ENCODE measurements around the gene DKK2. TPM values are rescaled to one million over a fixed set of nuclear protein-coding genes. Genes with fewer than 3 reads are reported as not detected.

DKK2 gene
- not detected for total RNA-seq
- 2.7 TPM for polyA plus RNA-seq (2013, experiment 1 of 2)
- 3.8 TPM for polyA plus RNA-seq (2013, experiment 2 of 2)
- long read RNA-seq, experiment 1: 0 reads
- long read RNA-seq, experiment 2: 0 reads
- long read RNA-seq, experiment 3: 0 reads
- long read RNA-seq, experiment 4, partial matches to known transcripts: 0 of 1 reads
- long read RNA-seq, experiment 4, other reads (novel, unspliced or antisense): 1 of 1 reads

- H3K27me3 ChIP-seq (ENCODE audit: control insufficient read depth, insufficient read depth, low read length, poor library complexity, severe bottlenecking): peaks cover 72% of the 10 kb centered on the region
These were observed at the start of gene DKK2 for GRCh38 chr4:107035819-107036583. Gene DKK2 (minus strand): TSS chr4:107036313. CDS start chr4:107035591, 722 bp downstream.

GRCh38 chr4:107077192-107077591 lies 41.1 kb upstream of the DKK2 start:
- Mint-ChIP-seq H3K9me3 (peaks cover 14% of the 10 kb centered on the region), H3K27me3 (ENCODE audit: insufficient read depth) (peaks cover 1% of the 10 kb centered on the region), H3K4me1 (no peaks in the 10 kb centered on the region), H3K4me3 (no peak overlapping the region), H3K36me3 (ENCODE audit: low read depth) (no peaks in the 10 kb centered on the region), H3K27ac (no peak overlapping the region)
- TF ChIP-seq, protein P1, sequence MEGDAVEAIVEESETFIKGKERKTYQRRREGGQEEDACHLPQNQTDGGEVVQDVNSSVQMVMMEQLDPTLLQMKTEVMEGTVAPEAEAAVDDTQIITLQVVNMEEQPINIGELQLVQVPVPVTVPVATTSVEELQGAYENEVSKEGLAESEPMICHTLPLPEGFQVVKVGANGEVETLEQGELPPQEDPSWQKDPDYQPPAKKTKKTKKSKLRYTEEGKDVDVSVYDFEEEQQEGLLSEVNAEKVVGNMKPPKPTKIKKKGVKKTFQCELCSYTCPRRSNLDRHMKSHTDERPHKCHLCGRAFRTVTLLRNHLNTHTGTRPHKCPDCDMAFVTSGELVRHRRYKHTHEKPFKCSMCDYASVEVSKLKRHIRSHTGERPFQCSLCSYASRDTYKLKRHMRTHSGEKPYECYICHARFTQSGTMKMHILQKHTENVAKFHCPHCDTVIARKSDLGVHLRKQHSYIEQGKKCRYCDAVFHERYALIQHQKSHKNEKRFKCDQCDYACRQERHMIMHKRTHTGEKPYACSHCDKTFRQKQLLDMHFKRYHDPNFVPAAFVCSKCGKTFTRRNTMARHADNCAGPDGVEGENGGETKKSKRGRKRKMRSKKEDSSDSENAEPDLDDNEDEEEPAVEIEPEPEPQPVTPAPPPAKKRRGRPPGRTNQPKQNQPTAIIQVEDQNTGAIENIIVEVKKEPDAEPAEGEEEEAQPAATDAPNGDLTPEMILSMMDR (conservative IDR thresholded peaks at IDR 0.05): no peak
- no peak overlapping the region for H3K4me3 ChIP-seq (ENCODE audit: low read length)
- DNase-seq: no peak
- H3K9ac ChIP-seq (ENCODE audit: extremely low read depth, low read length, poor library complexity, severe bottlenecking): no peak overlapping the region
- no peaks in the 10 kb centered on the region for H3K36me3 ChIP-seq (ENCODE audit: control insufficient read depth, insufficient read depth, low read length)
- no peaks in the 10 kb centered on the region for H3K27me3 ChIP-seq (ENCODE audit: control insufficient read depth, insufficient read depth, low read length, poor library complexity, severe bottlenecking)
- WGBS, 2 experiments (ENCODE audit: insufficient coverage in 1 of 2, insufficient read length in 1 of 2): 85 to 90% methylated on average over 4 of the region's 4 CpGs
- H3K27ac ChIP-seq (ENCODE audit: low read depth, low read length): no peak overlapping the region
- no peaks in the 10 kb centered on the region for H3K4me1 ChIP-seq (ENCODE audit: control insufficient read depth, insufficient read depth, low read length)
- H3K9me3 ChIP-seq (ENCODE audit: control insufficient read depth, low read length): no peaks in the 10 kb centered on the region

More at GRCh38 chr4:107035819-107036583, at the start of gene DKK2:
- peak within 1 kb of the TSS; percentile 51 for H3K4me3 Mint-ChIP-seq
- H3K4me1 ChIP-seq (ENCODE audit: control insufficient read depth, insufficient read depth, low read length): no peaks in the 10 kb centered on the region
- no peaks in the 10 kb centered on the region for H3K9me3 ChIP-seq (ENCODE audit: control insufficient read depth, low read length)
- H3K4me1 Mint-ChIP-seq: peaks cover 24% of the 10 kb centered on the region
- no peaks in the 10 kb centered on the region for H3K36me3 ChIP-seq (ENCODE audit: control insufficient read depth, insufficient read depth, low read length)
- TF ChIP-seq, protein P1 (conservative IDR thresholded peaks at IDR 0.05): no peak
- peak; percentile 67 for DNase-seq
- H3K9me3 Mint-ChIP-seq: no peaks in the 10 kb centered on the region
- no peak within 1 kb of the TSS for H3K27ac ChIP-seq (ENCODE audit: low read depth, low read length)
- 0 to 1% methylated on average over 24 to 40 of the region's 40 CpGs for WGBS, 2 experiments (ENCODE audit: insufficient coverage in 1 of 2, insufficient read length in 1 of 2)
- H3K27ac Mint-ChIP-seq: no peak within 1 kb of the TSS
- peaks cover 86% of the 10 kb centered on the region for H3K27me3 Mint-ChIP-seq (ENCODE audit: insufficient read depth)
- no peak within 1 kb of the TSS for H3K9ac ChIP-seq (ENCODE audit: extremely low read depth, low read length, poor library complexity, severe bottlenecking)
- H3K36me3 Mint-ChIP-seq (ENCODE audit: low read depth): no peaks in the 10 kb centered on the region
- peak within 1 kb of the TSS; percentile 80 for H3K4me3 ChIP-seq (ENCODE audit: low read length)

DNA sequence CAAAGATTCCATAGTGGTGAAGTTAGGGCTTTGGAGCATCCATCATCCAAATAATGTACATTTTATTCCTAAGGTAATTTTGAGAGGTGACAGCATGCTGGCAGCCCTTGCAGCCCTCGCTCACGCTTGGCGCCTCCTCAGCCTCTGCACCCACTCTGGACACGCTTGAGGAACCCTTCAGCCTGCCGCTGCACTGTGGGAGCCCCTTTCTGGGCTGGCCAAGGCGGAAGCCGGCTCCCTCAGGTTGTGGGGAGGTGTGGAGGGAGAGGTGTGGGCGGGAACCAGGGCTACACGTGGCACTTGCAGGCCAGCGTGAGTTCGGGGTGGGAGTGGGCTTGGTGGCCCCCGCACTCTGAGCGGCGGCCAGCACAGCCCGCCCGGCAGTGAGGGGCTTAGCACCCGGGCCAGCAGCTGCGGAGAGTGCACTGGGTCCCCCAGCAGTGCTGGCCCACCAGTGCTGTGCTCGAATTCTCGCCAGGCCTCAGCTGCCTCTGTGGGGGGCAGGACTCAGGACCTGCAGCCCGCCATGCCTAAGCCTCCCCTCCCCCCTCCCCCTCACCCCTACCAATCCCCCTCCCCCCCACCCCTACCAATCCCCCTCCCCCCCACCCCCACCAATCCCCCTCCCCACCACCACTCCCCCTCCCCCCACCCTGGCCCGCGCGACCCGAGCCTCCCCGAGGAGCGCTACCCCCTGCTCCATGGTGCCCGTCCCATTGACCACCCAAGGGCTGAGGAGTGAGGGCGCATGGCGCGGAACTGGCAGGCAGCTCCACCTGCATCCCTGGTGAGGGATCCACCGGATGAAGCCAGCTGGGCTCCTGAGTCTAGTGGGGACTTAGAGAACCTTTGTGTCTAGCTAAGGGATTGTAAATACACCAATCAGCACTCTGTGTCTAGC lies 37.0 kb upstream of the DKK2 start:
- Mint-ChIP-seq H3K27ac (no peak overlapping the region), H3K36me3 (ENCODE audit: low read depth) (no peaks in the 10 kb centered on the region), H3K4me1 (no peaks in the 10 kb centered on the region), H3K4me3 (no peak overlapping the region), H3K27me3 (ENCODE audit: insufficient read depth) (peaks cover 1% of the 10 kb centered on the region), H3K9me3 (peaks cover 14% of the 10 kb centered on the region)
- TF ChIP-seq, protein P1 (conservative IDR thresholded peaks at IDR 0.05): no peak
- Histone ChIP-seq H3K27me3 (ENCODE audit: control insufficient read depth, insufficient read depth, low read length, poor library complexity, severe bottlenecking) (no peaks in the 10 kb centered on the region), H3K4me3 (ENCODE audit: low read length) (no peak overlapping the region), H3K9me3 (ENCODE audit: control insufficient read depth, low read length) (no peaks in the 10 kb centered on the region), H3K4me1 (ENCODE audit: control insufficient read depth, insufficient read depth, low read length) (no peaks in the 10 kb centered on the region), H3K27ac (ENCODE audit: low read depth, low read length) (no peak overlapping the region), H3K9ac (ENCODE audit: extremely low read depth, low read length, poor library complexity, severe bottlenecking) (no peak overlapping the region), H3K36me3 (ENCODE audit: control insufficient read depth, insufficient read depth, low read length) (no peaks in the 10 kb centered on the region)
- no peak for DNase-seq
- 87 to 100% methylated on average over 9 to 31 of the region's 32 CpGs for WGBS, 2 experiments (ENCODE audit: insufficient coverage in 1 of 2, insufficient read length in 1 of 2)

All from endodermal cell (in vitro differentiated cells).